Spleen (tissue), 7 donors: Measurements from ENCODE around the gene SAV1.

Experiments used
- CTCF ChIP-seq, 11 experiments: fragments of 200-600 bp in 7 of 11; fragments of 450-650 bp in 4 of 11; sonication (generic) in 4 of 11; IDR thresholded peaks in 8 of 11; conservative IDR thresholded peaks in 3 of 11; 1 replicate in 7 of 11; 2 replicates in 4 of 11; pipeline versions ENCODE4 v1.4.0 to v1.8.0; 2016 to 2021; ENCODE audit warnings: antibody characterized with exemption in 11 of 11, inconsistent platforms in 4 of 11, mild to moderate bottlenecking in 1 of 11
- POLR2A ChIP-seq, 3 donors: fragments of 450-650 bp; IDR thresholded peaks; one replicate each; pipeline ENCODE4 v1.5.1; 2017; ENCODE audit warnings: antibody characterized with exemption in 3 of 3, mild to moderate bottlenecking in 1 of 3
- donor health status: DM: no; HTN: no; CAD: no; lungs with moderate emphysema.
- donor health status: DM: no; HTN: no; CAD: no.
- donor health status: DM: no; HTN: no; CAD: no.

- TF ChIP-seq CTCF (IDR thresholded peaks at IDR 0.05 in 8 of 11, conservative IDR thresholded peaks at IDR 0.05 in 3 of 11): no peak
- TF ChIP-seq POLR2A (IDR thresholded peaks at IDR 0.05): no peak
Observed at GRCh38 chr14:50620341-50620740, 47.8 kb downstream of the SAV1 start.
